22Rv1 (cell line): ENCODE data around the gene CFAP99.

Experiments used
- ZFX ChIP-seq: fragments of 450-650 bp; IDR thresholded peaks from 2 replicates; pipeline ENCODE4 v1.6.1; 2017; ENCODE audit warnings: antibody characterized with exemption, borderline replicate concordance
- TF ChIP-seq, protein P1 (sequence below): fragments of 450-650 bp; IDR thresholded peaks from 2 replicates; pipeline ENCODE4 v1.5.1; 2017; ENCODE audit warnings: mild to moderate bottlenecking

DNA sequence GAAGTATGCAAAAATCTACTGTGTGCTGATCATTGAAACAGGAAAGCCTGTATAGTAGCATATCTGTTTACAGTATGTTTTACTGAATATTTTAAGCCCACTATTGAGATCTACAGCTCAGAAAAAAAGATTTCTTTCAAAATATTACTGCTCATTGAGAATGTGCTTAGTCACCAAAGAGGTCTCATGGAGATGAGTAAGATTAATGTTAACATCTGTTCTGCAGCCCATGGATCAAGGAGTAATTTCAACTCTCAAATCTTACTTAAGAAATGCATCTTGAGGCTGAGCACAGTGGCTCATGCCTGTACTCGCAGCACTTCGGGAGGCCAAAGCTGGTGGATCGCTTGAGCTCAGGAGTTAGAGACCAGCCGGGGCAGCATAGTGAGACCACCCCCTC is 53.4 kb downstream of the CFAP99 start:
- TF ChIP-seq, protein P1, sequence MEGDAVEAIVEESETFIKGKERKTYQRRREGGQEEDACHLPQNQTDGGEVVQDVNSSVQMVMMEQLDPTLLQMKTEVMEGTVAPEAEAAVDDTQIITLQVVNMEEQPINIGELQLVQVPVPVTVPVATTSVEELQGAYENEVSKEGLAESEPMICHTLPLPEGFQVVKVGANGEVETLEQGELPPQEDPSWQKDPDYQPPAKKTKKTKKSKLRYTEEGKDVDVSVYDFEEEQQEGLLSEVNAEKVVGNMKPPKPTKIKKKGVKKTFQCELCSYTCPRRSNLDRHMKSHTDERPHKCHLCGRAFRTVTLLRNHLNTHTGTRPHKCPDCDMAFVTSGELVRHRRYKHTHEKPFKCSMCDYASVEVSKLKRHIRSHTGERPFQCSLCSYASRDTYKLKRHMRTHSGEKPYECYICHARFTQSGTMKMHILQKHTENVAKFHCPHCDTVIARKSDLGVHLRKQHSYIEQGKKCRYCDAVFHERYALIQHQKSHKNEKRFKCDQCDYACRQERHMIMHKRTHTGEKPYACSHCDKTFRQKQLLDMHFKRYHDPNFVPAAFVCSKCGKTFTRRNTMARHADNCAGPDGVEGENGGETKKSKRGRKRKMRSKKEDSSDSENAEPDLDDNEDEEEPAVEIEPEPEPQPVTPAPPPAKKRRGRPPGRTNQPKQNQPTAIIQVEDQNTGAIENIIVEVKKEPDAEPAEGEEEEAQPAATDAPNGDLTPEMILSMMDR, result no peak
- TF ChIP-seq ZFX, result no peak
